ENCODE data around the gene FOXL2NB. TPM values are rescaled to one million over a fixed set of nuclear protein-coding genes. Genes with fewer than 3 reads are reported as not detected.
A peak's percentile ranks its signal among the peaks of the same experiment; 100 is the strongest.

FOXL2NB gene
- total and polyA plus RNA-seq, 2 of the 13 experiments (the other 11 are each of a cell fraction or from before 2014, with no cell fraction given) = not detected

GRCh38 chr3:138915503-138916498 is 31.2 kb upstream of the FOXL2NB start (continued):
- TF ChIP-seq PBX2 (CRISPR knock-in tag; IDR thresholded peaks at IDR 0.05) (no peak), HNRNPH1 (optimal IDR thresholded peaks at IDR 0.05; ENCODE audit: low read depth, low read length) (no peak), TRIM22 (IDR thresholded peaks at IDR 0.05) (no peak), NKX3-1 (CRISPR knock-in tag; IDR thresholded peaks at IDR 0.05) (peak; percentile 25; the same call in 1 of the 2 replicates), RARA (CRISPR knock-in tag; IDR thresholded peaks at IDR 0.05) (0 out of 2 replicates have a peak, but pooled peaks have one; percentile 17), ZSCAN9 (CRISPR knock-in tag; IDR thresholded peaks at IDR 0.05; ENCODE audit: borderline replicate concordance) (no peak), U2AF2 (IDR thresholded peaks at IDR 0.05; ENCODE audit: low read depth, low read length) (no peak), KAT2B (IDR thresholded peaks at IDR 0.05; ENCODE audit: borderline replicate concordance, low read depth, low read length) (no peak), ZNF883 (CRISPR knock-in tag; IDR thresholded peaks at IDR 0.05; ENCODE audit: not compliant biosample characterization) (peak; percentile 41), TEAD3 (CRISPR knock-in tag; optimal IDR thresholded peaks at IDR 0.05; ENCODE audit: borderline replicate concordance) (peak; percentile 72), ATF1 (CRISPR knock-in tag; IDR thresholded peaks at IDR 0.05) (no peak), ZNF772 (CRISPR knock-in tag; IDR thresholded peaks at IDR 0.05) (no peak; the same call in 1 of the 2 replicates), ZNF367 (CRISPR knock-in tag; IDR thresholded peaks at IDR 0.05; ENCODE audit: borderline replicate concordance) (no peak), TEAD2 (CRISPR knock-in tag; IDR thresholded peaks at IDR 0.05) (no peak), MTERF4 (CRISPR knock-in tag; IDR thresholded peaks at IDR 0.05) (peak; percentile 65; the same call in 1 of the 2 replicates), ZBTB7A (CRISPR knock-in tag; IDR thresholded peaks at IDR 0.05) (peak; percentile 98), ZNF576 (CRISPR knock-in tag; IDR thresholded peaks at IDR 0.05) (no peak), HMG20A (CRISPR knock-in tag; IDR thresholded peaks at IDR 0.05; ENCODE audit: borderline replicate concordance) (no peak), SAP130 (CRISPR knock-in tag; IDR thresholded peaks at IDR 0.05; ENCODE audit: low read depth) (peak; percentile 42), ZSCAN25 (CRISPR knock-in tag; IDR thresholded peaks at IDR 0.05) (peak; percentile 11; the same call in 1 of the 2 replicates), FOXA1 (IDR thresholded peaks at IDR 0.05) (no peak), FOXA1 (CRISPR knock-in tag; IDR thresholded peaks at IDR 0.05) (no peak)
- TF ChIP-seq, protein P1, sequence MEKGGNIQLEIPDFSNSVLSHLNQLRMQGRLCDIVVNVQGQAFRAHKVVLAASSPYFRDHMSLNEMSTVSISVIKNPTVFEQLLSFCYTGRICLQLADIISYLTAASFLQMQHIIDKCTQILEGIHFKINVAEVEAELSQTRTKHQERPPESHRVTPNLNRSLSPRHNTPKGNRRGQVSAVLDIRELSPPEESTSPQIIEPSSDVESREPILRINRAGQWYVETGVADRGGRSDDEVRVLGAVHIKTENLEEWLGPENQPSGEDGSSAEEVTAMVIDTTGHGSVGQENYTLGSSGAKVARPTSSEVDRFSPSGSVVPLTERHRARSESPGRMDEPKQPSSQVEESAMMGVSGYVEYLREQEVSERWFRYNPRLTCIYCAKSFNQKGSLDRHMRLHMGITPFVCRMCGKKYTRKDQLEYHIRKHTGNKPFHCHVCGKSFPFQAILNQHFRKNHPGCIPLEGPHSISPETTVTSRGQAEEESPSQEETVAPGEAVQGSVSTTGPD (CRISPR knock-in tag; IDR thresholded peaks at IDR 0.05) = no peak
- TF ChIP-seq, protein P2, sequence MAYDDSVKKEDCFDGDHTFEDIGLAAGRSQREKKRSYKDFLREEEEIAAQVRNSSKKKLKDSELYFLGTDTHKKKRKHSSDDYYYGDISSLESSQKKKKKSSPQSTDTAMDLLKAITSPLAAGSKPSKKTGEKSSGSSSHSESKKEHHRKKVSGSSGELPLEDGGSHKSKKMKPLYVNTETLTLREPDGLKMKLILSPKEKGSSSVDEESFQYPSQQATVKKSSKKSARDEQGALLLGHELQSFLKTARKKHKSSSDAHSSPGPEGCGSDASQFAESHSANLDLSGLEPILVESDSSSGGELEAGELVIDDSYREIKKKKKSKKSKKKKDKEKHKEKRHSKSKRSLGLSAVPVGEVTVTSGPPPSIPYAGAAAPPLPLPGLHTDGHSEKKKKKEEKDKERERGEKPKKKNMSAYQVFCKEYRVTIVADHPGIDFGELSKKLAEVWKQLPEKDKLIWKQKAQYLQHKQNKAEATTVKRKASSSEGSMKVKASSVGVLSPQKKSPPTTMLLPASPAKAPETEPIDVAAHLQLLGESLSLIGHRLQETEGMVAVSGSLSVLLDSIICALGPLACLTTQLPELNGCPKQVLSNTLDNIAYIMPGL (CRISPR knock-in tag; IDR thresholded peaks at IDR 0.05; ENCODE audit: borderline replicate concordance in 1 of 2, low read depth in 1 of 2) = peak; percentile 94 to 97

Data from HepG2 (cell line).